ENCODE measurements around the gene CYP2A7. TPM values are rescaled to one million over a fixed set of nuclear protein-coding genes. Genes with fewer than 3 reads are reported as not detected.

CYP2A7 gene
- total and polyA plus RNA-seq, 9 of the 15 experiments (the other 6 are each of a cell fraction or from before 2014, with no cell fraction given), result 0.22 TPM; not detected in 8

DNA sequence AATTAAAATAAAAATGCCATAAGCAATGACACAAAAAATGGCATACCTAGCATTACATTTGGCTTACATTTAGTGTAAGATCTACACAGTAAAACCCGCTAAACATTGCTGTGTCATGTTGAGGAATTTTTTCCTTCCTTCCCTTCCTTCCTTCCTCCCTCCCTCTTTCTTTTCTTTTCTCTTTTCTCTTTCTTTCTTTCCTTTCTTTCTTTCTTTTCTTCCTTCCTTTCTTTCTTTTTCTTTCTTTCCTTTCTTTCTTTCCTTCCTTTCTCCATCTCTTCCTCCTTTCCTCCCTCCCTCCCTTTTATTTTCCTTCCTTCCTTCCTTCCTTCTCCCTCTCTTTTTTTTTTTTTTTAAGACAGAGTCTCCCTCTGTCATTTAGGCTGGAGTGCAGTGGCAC is 43.6 kb downstream of the CYP2A7 start (continued):
- peak; percentile 60 for TF ChIP-seq NFE2 (IDR thresholded peaks at IDR 0.05; ENCODE audit: low read depth)

DNA sequence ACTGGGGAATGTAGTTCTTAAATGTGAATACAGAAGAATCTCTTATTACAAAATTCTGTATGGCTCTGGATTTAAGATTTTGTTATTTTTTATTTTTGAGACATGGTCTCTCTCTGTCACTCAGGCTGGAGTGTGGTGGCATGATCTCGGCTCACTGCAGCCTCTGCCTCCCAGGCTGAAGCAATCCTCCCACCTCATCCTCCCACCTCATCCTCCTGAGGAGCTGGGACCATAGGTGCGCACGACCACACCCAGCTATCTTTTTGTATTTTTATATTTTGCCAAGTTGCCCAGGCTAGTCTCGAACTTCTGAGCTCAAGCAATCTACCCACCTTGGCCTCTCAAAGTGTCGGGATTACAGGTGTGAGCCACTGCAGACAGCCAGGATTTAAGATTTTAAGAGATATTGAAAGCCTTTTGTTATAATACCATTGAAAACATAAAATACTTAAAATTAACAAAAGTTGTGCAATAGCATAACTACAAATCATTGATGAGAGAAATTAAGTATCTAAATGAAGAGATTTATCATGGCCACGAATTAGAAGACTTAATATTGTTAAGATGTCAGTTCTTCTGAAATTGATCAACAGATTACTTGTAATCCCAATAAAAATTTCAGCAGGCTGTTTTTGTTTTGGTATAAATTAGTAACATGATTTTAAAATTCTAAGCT is 45.1 kb downstream of the CYP2A7 start:
- Histone ChIP-seq H3K4me3 (no peak overlapping the region), H3K79me2 (ENCODE audit: control insufficient read depth, insufficient read depth, low read length) (no peaks in the 10 kb centered on the region), H4K20me1 (replicated peaks; ENCODE audit: control insufficient read depth, insufficient read depth, low read length) (no peaks in the 10 kb centered on the region), H3K27me3 (ENCODE audit: control insufficient read depth in 2 of 2, insufficient read depth in 2 of 2, low read length in 2 of 2) (no peaks in the 10 kb centered on the region), H3K9ac (ENCODE audit: insufficient read depth in 1 of 2, low read depth in 2 of 2, low read length in 2 of 2) (peak overlapping the region in 1 of 2 experiments; percentile 64; a peak in 1 of 4 replicates), H2AFZ (ENCODE audit: low read depth, low read length) (no peak overlapping the region), H3K4me1 (replicated peaks in 1 of 2; ENCODE audit: control insufficient read depth in 2 of 2, insufficient read depth in 2 of 2, low read length in 2 of 2) (peaks cover 15 to 16% of the 10 kb centered on the region in 2 experiments; a peak in 4 of 5 replicates), H3K27ac (ENCODE audit: extremely low read depth, low read depth, low read length) (no peak overlapping the region), H3K36me3 (ENCODE audit: control insufficient read depth, insufficient read depth, low read length) (no peaks in the 10 kb centered on the region), H3K9me3 (replicated peaks; ENCODE audit: control insufficient read depth, insufficient read depth, low read depth, low read length) (no peaks in the 10 kb centered on the region), H3K4me2 (ENCODE audit: insufficient read depth, low read length) (no peak overlapping the region), H3K9me1 (ENCODE audit: control insufficient read depth, insufficient read depth, low read length) (no peaks in the 10 kb centered on the region)
- ChIA-PET CTCF (ENCODE audit: low intra/inter-chr PET ratio) (no interaction called here), POLR2A (no interaction called here)
- in situ Hi-C loops (cut with MboI), result no loop called here
- TF ChIP-seq HMGN3 (IDR thresholded peaks at IDR 0.05; ENCODE audit: borderline replicate concordance, extremely low read depth, insufficient read length, low read depth, low read length) (no peak), TGIF2 (CRISPR knock-in tag; IDR thresholded peaks at IDR 0.05) (no peak), ZBED1 (IDR thresholded peaks at IDR 0.05) (no peak), CEBPB (tag; IDR thresholded peaks at IDR 0.05) (peak; percentile 63), CEBPG (CRISPR knock-in tag; IDR thresholded peaks at IDR 0.05) (no peak), CEBPG (tag; conservative IDR thresholded peaks at IDR 0.05 in 1 of 2, IDR thresholded peaks at IDR 0.05 in 1 of 2) (peak; percentile 35 to 84; a peak in 3 of 4 replicates), ERF (CRISPR knock-in tag; IDR thresholded peaks at IDR 0.05) (no peak)
- TF ChIP-seq, protein P1, sequence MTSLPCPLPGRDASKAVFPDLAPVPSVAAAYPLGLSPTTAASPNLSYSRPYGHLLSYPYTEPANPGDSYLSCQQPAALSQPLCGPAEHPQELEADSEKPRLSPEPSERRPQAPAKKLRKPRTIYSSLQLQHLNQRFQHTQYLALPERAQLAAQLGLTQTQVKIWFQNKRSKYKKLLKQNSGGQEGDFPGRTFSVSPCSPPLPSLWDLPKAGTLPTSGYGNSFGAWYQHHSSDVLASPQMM (CRISPR knock-in tag; IDR thresholded peaks at IDR 0.05), result no peak
- 59% methylated on average over 6 of the region's 6 CpGs for WGBS (ENCODE audit: insufficient coverage, low coverage, missing lambda C conversion rate)
- BruUV-seq (replicated peaks), result no TSS peak
- FAIRE-seq, result no peak
- intact Hi-C loops (cut with micrococcal nuclease), result no loop called here
- DNase-seq (ENCODE audit: extremely low read depth in 1 of 4, low spot score in 3 of 4), result no peak
- ATAC-seq, result no peak
